ENCODE measurements around the gene STK38.

GRCh38 chr6:36560822-36561221 is 13.5 kb upstream of the STK38 start:
- no peak for TF ChIP-seq POLR2AphosphoS5 (IDR thresholded peaks at IDR 0.05; ENCODE audit: low read depth, low read length)
- no peak for TF ChIP-seq REST (IDR thresholded peaks at IDR 0.05; ENCODE audit: insufficient read depth in 1 of 2, low read depth in 2 of 2, low read length in 2 of 2)
- TF ChIP-seq TAF1 (IDR thresholded peaks at IDR 0.05; ENCODE audit: borderline replicate concordance, insufficient read depth, low read length): no peak
- TF ChIP-seq SIN3A (IDR thresholded peaks at IDR 0.05; ENCODE audit: borderline replicate concordance, insufficient read depth, low read length): no peak
